ENCODE results near the gene ESPL1. TPM values are rescaled to one million over a fixed set of nuclear protein-coding genes. Genes with fewer than 3 reads are reported as not detected.

Gene ESPL1
- total RNA-seq, 6 experiments from 2014 or later = 7.0 to 16.1 (median 14.1) TPM

- Mint-ChIP-seq H3K9me3 (no peaks in the 10 kb centered on the region), H3K36me3 (ENCODE audit: low read depth) (peaks cover 26% of the 10 kb centered on the region), H3K27me3 (ENCODE audit: insufficient read depth) (no peaks in the 10 kb centered on the region; the same call in 1 of the 2 replicates), H3K27ac (no peak overlapping the region), H3K4me1 (ENCODE audit: low read depth) (peaks cover 5% of the 10 kb centered on the region; the same call in 1 of the 2 replicates), H3K4me3 (no peak overlapping the region)
- TF ChIP-seq CTCF (IDR thresholded peaks at IDR 0.05) = no peak
- no peak for DNase-seq
Observed at GRCh38 chr12:53313996-53314395, 45.9 kb downstream of the ESPL1 start.

- H3K27me3 Mint-ChIP-seq (ENCODE audit: insufficient read depth) = peaks cover 2% of the 10 kb centered on the region; the same call in 1 of the 2 replicates
- H3K4me3 Mint-ChIP-seq = peak overlapping the region; percentile 97
- no peaks in the 10 kb centered on the region for H3K9me3 Mint-ChIP-seq
- peak; percentile 19 for DNase-seq
- TF ChIP-seq CTCF (IDR thresholded peaks at IDR 0.05) = no peak
- H3K36me3 Mint-ChIP-seq (ENCODE audit: low read depth) = 0 out of 2 replicates have a peak, but pooled peaks cover 3% of the 10 kb centered on the region
- peaks cover 41% of the 10 kb centered on the region for H3K4me1 Mint-ChIP-seq (ENCODE audit: low read depth)
- H3K27ac Mint-ChIP-seq = peak overlapping the region; percentile 96
Observed at GRCh38 chr12:53320352-53321195, 52.5 kb downstream of the ESPL1 start.

GRCh38 chr12:53324113-53324778, 56.1 kb downstream of the ESPL1 start:
- H3K9me3 Mint-ChIP-seq = no peaks in the 10 kb centered on the region
- no peak for DNase-seq
- H3K4me3 Mint-ChIP-seq = peak overlapping the region; percentile 89
- H3K27me3 Mint-ChIP-seq (ENCODE audit: insufficient read depth) = peaks cover 12% of the 10 kb centered on the region
- H3K4me1 Mint-ChIP-seq (ENCODE audit: low read depth) = peaks cover 42% of the 10 kb centered on the region
- no peak for TF ChIP-seq CTCF (IDR thresholded peaks at IDR 0.05)
- no peaks in the 10 kb centered on the region for H3K36me3 Mint-ChIP-seq (ENCODE audit: low read depth)
- H3K27ac Mint-ChIP-seq = peak overlapping the region; percentile 97

GRCh38 chr12:53324779-53325510, 56.8 kb downstream of the ESPL1 start:
- Mint-ChIP-seq H3K4me1 (ENCODE audit: low read depth) (peaks cover 40% of the 10 kb centered on the region), H3K27me3 (ENCODE audit: insufficient read depth) (peaks cover 12% of the 10 kb centered on the region), H3K9me3 (no peaks in the 10 kb centered on the region), H3K27ac (peak overlapping the region; percentile 97), H3K4me3 (peak overlapping the region; percentile 89), H3K36me3 (ENCODE audit: low read depth) (no peaks in the 10 kb centered on the region)
- TF ChIP-seq CTCF (IDR thresholded peaks at IDR 0.05) = peak; percentile 88
- DNase-seq = peak; percentile 85

GRCh38 chr12:53325511-53326061, 57.5 kb downstream of the ESPL1 start:
- no peak for DNase-seq
- H3K36me3 Mint-ChIP-seq (ENCODE audit: low read depth) = no peaks in the 10 kb centered on the region
- peaks cover 34% of the 10 kb centered on the region for H3K4me1 Mint-ChIP-seq (ENCODE audit: low read depth)
- H3K9me3 Mint-ChIP-seq = no peaks in the 10 kb centered on the region
- H3K4me3 Mint-ChIP-seq = peak overlapping the region; percentile 89
- H3K27me3 Mint-ChIP-seq (ENCODE audit: insufficient read depth) = peaks cover 12% of the 10 kb centered on the region
- TF ChIP-seq CTCF (IDR thresholded peaks at IDR 0.05) = no peak; the same call in 1 of the 2 replicates
- no peak overlapping the region for H3K27ac Mint-ChIP-seq

Data from HFFc6 (cell line).